Measurements from ENCODE around the gene PRRT1.
"Not testable (repeated sequence)": the region's sequence is repeated elsewhere in the genome, so short reads cannot be mapped to it uniquely, and the experiment has no call there.

Gene PRRT1

DNA sequence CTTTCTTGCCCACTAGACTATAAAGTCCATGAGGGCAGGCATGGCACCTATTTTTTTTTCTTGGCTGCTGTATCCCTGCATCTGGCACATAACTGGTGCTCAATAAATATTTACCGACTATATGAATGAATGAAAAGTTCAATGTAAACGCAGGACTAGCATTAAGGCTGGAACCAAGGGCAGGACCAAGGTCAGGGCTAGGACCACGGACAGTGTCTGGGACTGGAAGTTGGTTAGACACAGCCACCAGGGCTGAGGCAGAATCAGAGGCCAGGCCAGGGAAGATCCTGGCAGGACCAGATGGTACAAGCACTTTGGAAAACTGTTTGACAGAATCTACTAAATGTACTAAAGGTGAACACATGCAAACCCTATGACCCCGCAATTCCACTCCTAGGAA is 46.3 kb downstream of the PRRT1 start:
- ChIA-PET CTCF (no interaction called here), POLR2A (no interaction called here)
- no peak for DNase-seq (ENCODE audit: extremely low spot score)
- TF ChIP-seq, protein P1, sequence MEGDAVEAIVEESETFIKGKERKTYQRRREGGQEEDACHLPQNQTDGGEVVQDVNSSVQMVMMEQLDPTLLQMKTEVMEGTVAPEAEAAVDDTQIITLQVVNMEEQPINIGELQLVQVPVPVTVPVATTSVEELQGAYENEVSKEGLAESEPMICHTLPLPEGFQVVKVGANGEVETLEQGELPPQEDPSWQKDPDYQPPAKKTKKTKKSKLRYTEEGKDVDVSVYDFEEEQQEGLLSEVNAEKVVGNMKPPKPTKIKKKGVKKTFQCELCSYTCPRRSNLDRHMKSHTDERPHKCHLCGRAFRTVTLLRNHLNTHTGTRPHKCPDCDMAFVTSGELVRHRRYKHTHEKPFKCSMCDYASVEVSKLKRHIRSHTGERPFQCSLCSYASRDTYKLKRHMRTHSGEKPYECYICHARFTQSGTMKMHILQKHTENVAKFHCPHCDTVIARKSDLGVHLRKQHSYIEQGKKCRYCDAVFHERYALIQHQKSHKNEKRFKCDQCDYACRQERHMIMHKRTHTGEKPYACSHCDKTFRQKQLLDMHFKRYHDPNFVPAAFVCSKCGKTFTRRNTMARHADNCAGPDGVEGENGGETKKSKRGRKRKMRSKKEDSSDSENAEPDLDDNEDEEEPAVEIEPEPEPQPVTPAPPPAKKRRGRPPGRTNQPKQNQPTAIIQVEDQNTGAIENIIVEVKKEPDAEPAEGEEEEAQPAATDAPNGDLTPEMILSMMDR (IDR thresholded peaks at IDR 0.05; ENCODE audit: control extremely low read depth, extremely low read depth, low read depth, missing control alignments), result no peak

DNA sequence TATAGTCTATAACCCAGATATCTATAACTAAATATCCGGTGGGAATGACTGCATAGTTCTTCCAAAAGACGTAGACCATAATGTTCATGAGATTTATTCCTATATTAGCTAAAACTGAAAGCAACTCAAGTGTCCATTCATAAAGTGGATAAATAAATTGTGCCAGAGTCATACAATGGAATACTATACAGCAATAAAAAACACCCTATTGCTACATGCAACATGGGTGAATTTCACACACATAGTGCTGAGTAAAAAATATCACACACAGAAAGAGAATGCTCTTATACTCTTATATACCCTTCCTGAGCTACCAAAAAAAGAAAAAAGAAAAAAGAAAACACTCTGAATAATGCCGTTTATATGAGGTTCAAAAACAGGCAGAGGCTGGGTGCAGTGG is 49.5 kb downstream of the PRRT1 start:
- TF ChIP-seq, protein P1 (IDR thresholded peaks at IDR 0.05; ENCODE audit: control extremely low read depth, extremely low read depth, low read depth, missing control alignments), result no peak
- ChIA-PET POLR2A (no interaction called here), CTCF (interaction anchor here (1.4 to 4.9 kb wide), 3 partner anchors 12 to 150 kb away, joined by 4 to 24 read pairs (median 4); no protein-coding TSS in a partner anchor)
- DNase-seq (ENCODE audit: extremely low spot score), result no peak

DNA sequence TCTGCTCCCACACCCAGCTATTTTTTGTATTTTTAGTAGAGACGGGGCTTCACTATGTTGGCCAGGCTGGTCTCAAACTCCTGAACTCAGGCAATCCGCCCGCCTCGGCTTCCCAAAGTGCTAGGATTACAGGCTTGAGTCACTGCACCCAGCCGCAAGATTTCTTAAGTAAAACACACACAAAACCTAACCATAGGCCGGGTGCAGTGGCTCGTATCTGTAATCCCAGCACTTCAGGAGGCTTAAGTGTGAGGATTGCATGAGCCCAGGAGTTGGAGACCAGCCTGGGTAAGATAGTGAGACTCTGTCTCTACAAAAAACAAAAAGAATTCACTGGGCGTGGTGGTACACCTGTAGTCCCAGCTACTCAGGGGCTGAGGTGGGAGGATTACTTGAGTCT is 51.5 kb downstream of the PRRT1 start:
- CTCF ChIA-PET, result interaction anchor here (4.9 kb wide), 1 partner anchor 18 kb away, joined by 24 read pairs; no protein-coding TSS in a partner anchor
- DNase-seq (ENCODE audit: extremely low spot score); POLR2A ChIA-PET: not testable (repeated sequence)

Measured in GM10248 (cell line).